ENCODE measurements around the gene VRK3. TPM values are rescaled to one million over a fixed set of nuclear protein-coding genes. Genes with fewer than 3 reads are reported as not detected.

Gene VRK3
- total RNA-seq, 3 donors from 2014 or later (not counting 1 experiment from before 2014, with no cell fraction given) = 82.7 to 105 (median 93.7) TPM

DNA sequence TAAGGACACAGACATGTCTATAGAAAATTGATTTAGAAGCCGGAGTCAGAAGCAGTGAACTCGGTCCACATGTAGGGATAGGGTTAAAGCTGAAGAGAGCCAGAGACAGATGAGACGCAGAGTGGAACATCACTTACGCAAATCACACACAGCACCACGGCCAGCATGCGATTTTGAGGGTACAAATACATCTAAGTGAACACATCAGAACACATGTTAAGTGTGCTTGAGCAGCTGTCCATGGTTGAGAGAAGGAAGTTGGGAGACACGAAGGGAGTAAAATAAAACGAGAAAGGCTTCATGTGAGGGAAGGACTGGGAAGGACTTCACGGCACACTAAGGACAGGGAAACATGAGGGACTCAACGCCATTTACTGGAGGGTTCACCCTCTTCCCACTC is 38.8 kb downstream of the VRK3 start:
- Histone ChIP-seq H3K36me3 (ENCODE audit: control insufficient read depth, insufficient read depth, low read length) (peaks cover 48% of the 10 kb centered on the region), H3K4me1 (ENCODE audit: control insufficient read depth, insufficient read depth, low read length) (peaks cover 7% of the 10 kb centered on the region), H3K27ac (ENCODE audit: low read length) (no peak overlapping the region), H3K9me3 (ENCODE audit: control insufficient read depth, insufficient read depth, low read length) (no peaks in the 10 kb centered on the region), H3K4me3 (ENCODE audit: low read length) (no peak overlapping the region), H3K27me3 (ENCODE audit: control insufficient read depth, insufficient read depth, low read length) (no peaks in the 10 kb centered on the region)
- no peak overlapping the region for H3K27ac Mint-ChIP-seq
- H3K36me3 Mint-ChIP-seq = no peaks in the 10 kb centered on the region
- peaks cover 9 to 20% of the 10 kb centered on the region in 2 donors for H3K4me1 Mint-ChIP-seq
- intact Hi-C loops (cut with micrococcal nuclease) = no loop called here
- no peak for ATAC-seq
- TF ChIP-seq, protein P1, sequence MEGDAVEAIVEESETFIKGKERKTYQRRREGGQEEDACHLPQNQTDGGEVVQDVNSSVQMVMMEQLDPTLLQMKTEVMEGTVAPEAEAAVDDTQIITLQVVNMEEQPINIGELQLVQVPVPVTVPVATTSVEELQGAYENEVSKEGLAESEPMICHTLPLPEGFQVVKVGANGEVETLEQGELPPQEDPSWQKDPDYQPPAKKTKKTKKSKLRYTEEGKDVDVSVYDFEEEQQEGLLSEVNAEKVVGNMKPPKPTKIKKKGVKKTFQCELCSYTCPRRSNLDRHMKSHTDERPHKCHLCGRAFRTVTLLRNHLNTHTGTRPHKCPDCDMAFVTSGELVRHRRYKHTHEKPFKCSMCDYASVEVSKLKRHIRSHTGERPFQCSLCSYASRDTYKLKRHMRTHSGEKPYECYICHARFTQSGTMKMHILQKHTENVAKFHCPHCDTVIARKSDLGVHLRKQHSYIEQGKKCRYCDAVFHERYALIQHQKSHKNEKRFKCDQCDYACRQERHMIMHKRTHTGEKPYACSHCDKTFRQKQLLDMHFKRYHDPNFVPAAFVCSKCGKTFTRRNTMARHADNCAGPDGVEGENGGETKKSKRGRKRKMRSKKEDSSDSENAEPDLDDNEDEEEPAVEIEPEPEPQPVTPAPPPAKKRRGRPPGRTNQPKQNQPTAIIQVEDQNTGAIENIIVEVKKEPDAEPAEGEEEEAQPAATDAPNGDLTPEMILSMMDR (IDR thresholded peaks at IDR 0.05) = no peak
- no peaks in the 10 kb centered on the region for H3K27me3 Mint-ChIP-seq (ENCODE audit: low read depth in 2 of 2)
- DNase-seq = no peak
- H3K9me3 Mint-ChIP-seq = no peaks in the 10 kb centered on the region
- no peak overlapping the region for H3K4me3 Mint-ChIP-seq
- 97% methylated on average over 10 of the region's 10 CpGs for WGBS (ENCODE audit: insufficient coverage)

DNA sequence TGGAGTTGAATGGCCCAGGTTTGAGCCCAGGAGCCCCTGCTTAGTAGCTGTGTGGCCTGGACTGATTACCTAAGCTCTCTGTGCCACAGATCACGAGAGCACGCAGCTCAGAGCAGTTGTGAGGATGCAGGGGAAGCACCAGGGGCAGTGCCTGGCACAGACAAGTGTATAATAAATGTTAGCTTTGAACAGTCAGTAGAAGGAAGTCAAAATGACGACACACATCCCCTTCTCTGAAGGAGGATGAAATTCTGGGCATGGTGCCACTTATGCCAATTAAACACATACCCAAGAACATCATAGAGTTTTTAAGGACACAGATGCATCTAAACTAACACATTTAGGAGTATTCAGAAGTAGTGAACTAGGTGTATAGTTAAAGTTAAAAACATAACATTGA is 39.3 kb downstream of the VRK3 start:
- WGBS (ENCODE audit: insufficient coverage) = 93% methylated on average over 2 of the region's 3 CpGs
- Histone ChIP-seq H3K27me3 (ENCODE audit: control insufficient read depth, insufficient read depth, low read length) (no peaks in the 10 kb centered on the region), H3K4me1 (ENCODE audit: control insufficient read depth, insufficient read depth, low read length) (peaks cover 7% of the 10 kb centered on the region), H3K4me3 (ENCODE audit: low read length) (no peak overlapping the region), H3K9me3 (ENCODE audit: control insufficient read depth, insufficient read depth, low read length) (no peaks in the 10 kb centered on the region), H3K27ac (ENCODE audit: low read length) (no peak overlapping the region), H3K36me3 (ENCODE audit: control insufficient read depth, insufficient read depth, low read length) (peaks cover 43% of the 10 kb centered on the region)
- Mint-ChIP-seq H3K27me3 (ENCODE audit: low read depth in 2 of 2) (no peaks in the 10 kb centered on the region), H3K4me3 (no peak overlapping the region), H3K9me3 (no peaks in the 10 kb centered on the region), H3K36me3 (no peaks in the 10 kb centered on the region), H3K4me1 (peaks cover 9 to 20% of the 10 kb centered on the region in 2 donors), H3K27ac (no peak overlapping the region)
- intact Hi-C loops (cut with micrococcal nuclease) = no loop called here
- ATAC-seq (no peak), DNase-seq (no peak)
- TF ChIP-seq, protein P1 (IDR thresholded peaks at IDR 0.05) = no peak

DNA sequence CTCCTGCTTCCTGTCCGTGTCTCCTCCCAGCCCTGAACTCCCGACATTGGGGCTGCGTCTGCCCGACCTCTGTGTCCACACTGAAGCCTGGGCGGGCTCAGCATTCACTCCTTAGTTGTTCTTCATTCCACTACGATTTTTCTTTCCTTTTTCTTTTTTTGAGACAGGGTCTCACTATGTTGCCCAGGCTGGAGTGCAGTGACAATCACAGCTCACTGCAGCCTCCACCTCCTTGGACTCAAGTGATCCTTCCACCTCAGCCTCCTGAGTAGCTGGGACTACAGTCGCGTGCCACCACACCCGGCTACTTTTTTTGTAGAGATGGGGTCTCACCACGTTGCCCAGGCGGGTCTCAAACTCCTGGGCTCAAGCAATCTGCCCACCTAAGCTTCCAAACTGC is 40.7 kb downstream of the VRK3 start:
- H3K27ac Mint-ChIP-seq = no peak overlapping the region
- no peak for ATAC-seq
- H3K27me3 Mint-ChIP-seq (ENCODE audit: low read depth in 2 of 2) = no peaks in the 10 kb centered on the region
- no peak overlapping the region for H3K4me3 ChIP-seq (ENCODE audit: low read length)
- peaks cover 37% of the 10 kb centered on the region for H3K36me3 ChIP-seq (ENCODE audit: control insufficient read depth, insufficient read depth, low read length)
- TF ChIP-seq, protein P1 (IDR thresholded peaks at IDR 0.05) = no peak
- WGBS (ENCODE audit: insufficient coverage) = 96% methylated on average over 11 of the region's 11 CpGs
- H3K9me3 Mint-ChIP-seq = no peaks in the 10 kb centered on the region
- H3K9me3 ChIP-seq (ENCODE audit: control insufficient read depth, insufficient read depth, low read length) = no peaks in the 10 kb centered on the region
- peaks cover 9 to 20% of the 10 kb centered on the region in 2 donors for H3K4me1 Mint-ChIP-seq
- H3K36me3 Mint-ChIP-seq = no peaks in the 10 kb centered on the region
- DNase-seq = no peak
- H3K4me1 ChIP-seq (ENCODE audit: control insufficient read depth, insufficient read depth, low read length) = peaks cover 7% of the 10 kb centered on the region
- H3K4me3 Mint-ChIP-seq = no peak overlapping the region
- H3K27ac ChIP-seq (ENCODE audit: low read length) = no peak overlapping the region
- intact Hi-C loops (cut with micrococcal nuclease) = no loop called here
- no peaks in the 10 kb centered on the region for H3K27me3 ChIP-seq (ENCODE audit: control insufficient read depth, insufficient read depth, low read length)

DNA sequence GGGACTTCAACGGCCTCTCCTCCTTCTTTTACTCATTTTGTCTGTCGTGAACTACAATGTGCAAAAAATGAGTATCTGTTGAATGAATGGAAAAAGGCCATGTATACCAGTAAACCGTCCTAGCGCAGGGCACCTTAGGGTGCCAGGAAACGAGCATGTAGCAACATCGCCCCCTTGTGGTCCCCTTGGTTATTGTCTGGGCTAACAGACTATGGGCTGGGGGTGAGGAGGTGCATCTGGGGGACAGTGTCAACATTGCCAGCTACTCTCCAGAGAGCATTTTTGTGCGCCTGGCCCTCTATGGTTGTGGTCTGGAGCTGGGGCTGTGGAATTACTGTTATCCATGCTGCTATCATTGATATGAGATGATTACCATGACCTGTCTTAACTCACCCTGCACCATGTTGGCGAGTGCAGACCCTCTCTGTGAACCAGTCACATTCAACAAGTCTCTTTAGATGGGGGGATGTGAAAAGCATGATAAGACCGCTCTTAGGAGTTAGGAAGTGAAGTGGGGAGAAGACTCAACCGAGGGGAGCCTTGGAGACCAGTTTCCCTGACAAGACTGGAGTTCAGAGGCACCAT is 41.4 kb downstream of the VRK3 start:
- DNase-seq (peak; percentile 67 to 88), ATAC-seq (peak; percentile 54 to 73 (median 60))
- Histone ChIP-seq H3K27me3 (ENCODE audit: control insufficient read depth, insufficient read depth, low read length) (no peaks in the 10 kb centered on the region), H3K36me3 (ENCODE audit: control insufficient read depth, insufficient read depth, low read length) (peaks cover 34% of the 10 kb centered on the region), H3K27ac (ENCODE audit: low read length) (no peak overlapping the region), H3K4me1 (ENCODE audit: control insufficient read depth, insufficient read depth, low read length) (peaks cover 7% of the 10 kb centered on the region), H3K4me3 (ENCODE audit: low read length) (no peak overlapping the region), H3K9me3 (ENCODE audit: control insufficient read depth, insufficient read depth, low read length) (no peaks in the 10 kb centered on the region)
- intact Hi-C loops (cut with micrococcal nuclease) = loop anchor here (1.0 kb wide), 1 partner anchor 46 kb away; no protein-coding TSS in a partner anchor
- no peaks in the 10 kb centered on the region for H3K9me3 Mint-ChIP-seq
- TF ChIP-seq, protein P1 (IDR thresholded peaks at IDR 0.05) = peak; percentile 81
- no peaks in the 10 kb centered on the region for H3K27me3 Mint-ChIP-seq (ENCODE audit: low read depth in 2 of 2)
- no peaks in the 10 kb centered on the region for H3K36me3 Mint-ChIP-seq
- 56% methylated on average over 10 of the region's 10 CpGs for WGBS (ENCODE audit: insufficient coverage)
- H3K27ac Mint-ChIP-seq = no peak overlapping the region
- H3K4me1 Mint-ChIP-seq = peaks cover 9 to 19% of the 10 kb centered on the region in 2 donors
- H3K4me3 Mint-ChIP-seq = no peak overlapping the region
